Hepatocyte (in vitro differentiated cells): ENCODE data around the gene KAT7.

ENCODE experiments used
- EZH2 ChIP-seq: fragments of 200-600 bp; sonication (generic); IDR thresholded peaks from 2 replicates; pipeline ENCODE4 v1.6.1; 2016; ENCODE audit warnings: antibody characterized with exemption, mild to moderate bottlenecking, borderline replicate concordance
- TF ChIP-seq, protein P1 (sequence below): fragments of 200-600 bp; sonication (generic); IDR thresholded peaks from 2 replicates; pipeline ENCODE4 v1.5.1; 2016; ENCODE audit warnings: antibody characterized with exemption, mild to moderate bottlenecking; ENCODE audit not compliant: poor library complexity

DNA sequence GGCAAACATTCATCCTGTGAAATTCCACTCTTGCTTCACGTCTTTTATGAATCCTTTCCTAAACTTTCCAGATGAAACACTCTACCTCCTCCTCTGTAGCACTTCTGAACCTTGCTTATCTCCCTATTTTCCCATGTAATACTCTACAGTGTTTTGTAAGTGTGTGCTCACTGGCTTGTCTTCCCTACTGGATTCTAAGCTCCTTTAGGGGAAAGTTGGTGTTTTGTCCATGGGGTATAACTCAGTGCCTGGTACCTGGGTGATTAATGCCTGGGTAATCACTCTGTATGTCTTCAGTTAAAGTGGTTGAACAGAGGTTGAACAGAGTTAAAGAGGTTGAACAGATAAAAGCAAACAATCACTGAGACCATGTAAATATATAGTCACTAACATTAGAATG is 3.8 kb upstream of the KAT7 start:
- TF ChIP-seq, protein P1, sequence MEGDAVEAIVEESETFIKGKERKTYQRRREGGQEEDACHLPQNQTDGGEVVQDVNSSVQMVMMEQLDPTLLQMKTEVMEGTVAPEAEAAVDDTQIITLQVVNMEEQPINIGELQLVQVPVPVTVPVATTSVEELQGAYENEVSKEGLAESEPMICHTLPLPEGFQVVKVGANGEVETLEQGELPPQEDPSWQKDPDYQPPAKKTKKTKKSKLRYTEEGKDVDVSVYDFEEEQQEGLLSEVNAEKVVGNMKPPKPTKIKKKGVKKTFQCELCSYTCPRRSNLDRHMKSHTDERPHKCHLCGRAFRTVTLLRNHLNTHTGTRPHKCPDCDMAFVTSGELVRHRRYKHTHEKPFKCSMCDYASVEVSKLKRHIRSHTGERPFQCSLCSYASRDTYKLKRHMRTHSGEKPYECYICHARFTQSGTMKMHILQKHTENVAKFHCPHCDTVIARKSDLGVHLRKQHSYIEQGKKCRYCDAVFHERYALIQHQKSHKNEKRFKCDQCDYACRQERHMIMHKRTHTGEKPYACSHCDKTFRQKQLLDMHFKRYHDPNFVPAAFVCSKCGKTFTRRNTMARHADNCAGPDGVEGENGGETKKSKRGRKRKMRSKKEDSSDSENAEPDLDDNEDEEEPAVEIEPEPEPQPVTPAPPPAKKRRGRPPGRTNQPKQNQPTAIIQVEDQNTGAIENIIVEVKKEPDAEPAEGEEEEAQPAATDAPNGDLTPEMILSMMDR = no peak
- TF ChIP-seq EZH2 = no peak
